CD4-positive, alpha-beta T cell (primary cell): ENCODE results near the gene CDYL. TPM values are rescaled to one million over a fixed set of nuclear protein-coding genes. Genes with fewer than 3 reads are reported as not detected.
"Not testable (repeated sequence)": the region's sequence is repeated elsewhere in the genome, so short reads cannot be mapped to it uniquely, and the experiment has no call there.

Experiments used
- ATAC-seq: fragments of 200-7000 bp; cut with Tn5 transposase; one replicate; pipeline ENCODE4 v1.10.0; 2022; ENCODE audit warnings: mild to moderate bottlenecking; ENCODE audit not compliant: poor library complexity
- CTCF ChIA-PET: fragments of 350-600 bp; sonication (Branson Sonifier 250); formaldehyde crosslinking; loops from one replicate; lab custom pipeline; 2021; ENCODE audit warnings: antibody characterized with exemption, inconsistent platforms; lab: Charles Lee
- POLR2A ChIA-PET: fragments of 350-600 bp; sonication (Branson Sonifier 250); formaldehyde crosslinking; loops from one replicate; lab custom pipeline; 2021; ENCODE audit warnings: antibody characterized with exemption, inconsistent platforms; lab: Charles Lee
- DNase-seq, 14 experiments: peaks; one replicate each; pipeline ENCODE4 v3.0.0-alpha.2; 2013 to 2020; ENCODE audit warnings: mixed read lengths in 2 of 14
- H3K27ac ChIP-seq, 2 donors: one replicate each; pipeline versions ENCODE4 v1.5.1 to v1.7.0; 2013; ENCODE audit warnings: low read length in 2 of 2, low read depth in 1 of 2, mild to moderate bottlenecking in 1 of 2
- H3K27me3 ChIP-seq, 2 experiments: 1 replicate in 1 of 2; 2 replicates in 1 of 2; pipeline versions ENCODE4 v1.6.1 to v1.7.0; 2013; ENCODE audit warnings: low read length in 2 of 2, control low read depth in 1 of 2, mild to moderate bottlenecking in 1 of 2, moderate library complexity in 1 of 2; ENCODE audit not compliant: insufficient read depth in 2 of 2, control insufficient read depth in 1 of 2
- H3K36me3 ChIP-seq: one replicate; pipeline ENCODE4 v1.6.1; 2013; ENCODE audit warnings: low read length, control low read depth; ENCODE audit not compliant: insufficient read depth
- H3K4me1 ChIP-seq: one replicate; pipeline ENCODE4 v1.6.1; 2013; ENCODE audit warnings: low read length, control low read depth; ENCODE audit not compliant: insufficient read depth
- H3K4me3 ChIP-seq: one replicate; pipeline ENCODE4 v1.5.1; 2013; ENCODE audit warnings: mild to moderate bottlenecking, low read length, moderate library complexity
- H3K9me3 ChIP-seq, 2 experiments: 1 replicate in 1 of 2; 2 replicates in 1 of 2; pipeline versions ENCODE4 v1.6.1 to v1.7.0; 2013; ENCODE audit warnings: low read length in 2 of 2, mild to moderate bottlenecking in 2 of 2, control low read depth in 1 of 2, moderate library complexity in 1 of 2; ENCODE audit not compliant: control insufficient read depth in 1 of 2, insufficient read depth in 1 of 2
- H3K27ac Mint-ChIP-seq: one replicate; pipeline ENCODE4 v1.8.0; 2020; ENCODE audit warnings: mixed read lengths
- H3K27me3 Mint-ChIP-seq: one replicate; pipeline ENCODE4 v1.8.0; 2021; ENCODE audit warnings: mixed read lengths
- H3K36me3 Mint-ChIP-seq: one replicate; pipeline ENCODE4 v1.8.0; 2021; ENCODE audit warnings: low read depth, mixed read lengths
- H3K4me1 Mint-ChIP-seq: one replicate; pipeline ENCODE4 v1.8.0; 2021; ENCODE audit warnings: low read depth, mixed read lengths
- H3K4me3 Mint-ChIP-seq: one replicate; pipeline ENCODE4 v1.8.0; 2020; ENCODE audit warnings: mild to moderate bottlenecking, mixed read lengths
- H3K9me3 Mint-ChIP-seq: one replicate; pipeline ENCODE4 v1.8.0; 2020; ENCODE audit warnings: mixed read lengths
- CTCF ChIP-seq: fragments of 200-600 bp; IDR thresholded peaks from one replicate; pipeline ENCODE4 v1.8.0; 2022; ENCODE audit warnings: antibody characterized with exemption, mild to moderate bottlenecking
- intact Hi-C, 2 experiments: fragments of 100-400 bp; cut with DNase I in 1 of 2; cut with micrococcal nuclease in 1 of 2; formaldehyde crosslinking; loops; one replicate each; pipeline versions ENCODE4 v1.15.1 to v1.9.0; 2023 to 2025; cut with DNase I, micrococcal nuclease
- total RNA-seq, 174 experiments: library from RNA in 2 of 174; stranded (reverse) in 2 of 174; gene quantifications; one replicate each; pipeline ENCODE4 v1.2.3 and lab custom pipeline; 2021 to 2026

The CDYL gene
- total RNA-seq, 2 experiments from 2014 or later, result 23.8 to 23.9 TPM

- H3K9me3 ChIP-seq, result peaks cover 21 to 48% of the 10 kb centered on the region in 2 experiments
- no peak for DNase-seq
- H3K27me3 Mint-ChIP-seq, result no peaks in the 10 kb centered on the region
- no peak for ATAC-seq
- H3K27me3 ChIP-seq, result no peaks in the 10 kb centered on the region
- no peak for TF ChIP-seq CTCF
- intact Hi-C loops, result no loop called here
- no peak overlapping the region for H3K27ac Mint-ChIP-seq
- peaks cover 12% of the 10 kb centered on the region for H3K4me1 Mint-ChIP-seq
- no peaks in the 10 kb centered on the region for H3K4me1 ChIP-seq
- H3K27ac ChIP-seq, result no peak overlapping the region
- no peak overlapping the region for H3K4me3 Mint-ChIP-seq
- H3K4me3 ChIP-seq, result no peak overlapping the region
- CTCF ChIA-PET, result no interaction called here
- POLR2A ChIA-PET, result no interaction called here
- H3K9me3 Mint-ChIP-seq, result peaks cover 16% of the 10 kb centered on the region
- H3K36me3 ChIP-seq, result no peaks in the 10 kb centered on the region
- H3K36me3 Mint-ChIP-seq, result peaks cover 53% of the 10 kb centered on the region
Observed at GRCh38 chr6:4829089-4829488, 52.9 kb downstream of the CDYL start.

GRCh38 chr6:4835540-4835939, 59.3 kb downstream of the CDYL start:
- intact Hi-C loops, H3K27me3 Mint-ChIP-seq, CTCF ChIA-PET, POLR2A ChIA-PET, H3K4me3 ChIP-seq, ATAC-seq, H3K27me3 ChIP-seq, H3K4me1 ChIP-seq, H3K27ac ChIP-seq, DNase-seq, H3K4me3 Mint-ChIP-seq, H3K27ac Mint-ChIP-seq, H3K36me3 ChIP-seq: not testable (repeated sequence)
- H3K9me3 ChIP-seq, result peaks cover 12 to 23% of the 10 kb centered on the region in 2 experiments
- Mint-ChIP-seq H3K9me3 (peaks cover 13% of the 10 kb centered on the region), H3K4me1 (peaks cover 21% of the 10 kb centered on the region), H3K36me3 (peaks cover 51% of the 10 kb centered on the region)

- no peak for TF ChIP-seq CTCF
- DNase-seq, result no peak
- Histone ChIP-seq H3K4me3 (no peak overlapping the region), H3K27ac (no peak overlapping the region), H3K9me3 (peaks cover 29 to 38% of the 10 kb centered on the region in 2 experiments), H3K36me3 (no peaks in the 10 kb centered on the region), H3K27me3 (no peaks in the 10 kb centered on the region), H3K4me1 (peaks cover 3% of the 10 kb centered on the region)
- H3K9me3 Mint-ChIP-seq, result peaks cover 29% of the 10 kb centered on the region
- CTCF ChIA-PET, result no interaction called here
- intact Hi-C loops, result no loop called here
- H3K4me1 Mint-ChIP-seq, result peaks cover 49% of the 10 kb centered on the region
- no peak for ATAC-seq
- H3K4me3 Mint-ChIP-seq, result no peak overlapping the region
- H3K36me3 Mint-ChIP-seq, result peaks cover 86% of the 10 kb centered on the region
- no peaks in the 10 kb centered on the region for H3K27me3 Mint-ChIP-seq
- H3K27ac Mint-ChIP-seq, result no peak overlapping the region
- POLR2A ChIA-PET, result no interaction called here
Observed at GRCh38 chr6:4840169-4840568, 64.0 kb downstream of the CDYL start.

- H3K4me3 Mint-ChIP-seq, result no peak overlapping the region
Observed at GRCh38 chr6:4844108-4844507, 67.9 kb downstream of the CDYL start.

More at GRCh38 chr6:4844108-4844507, 67.9 kb downstream of the CDYL start:
- H3K27me3 ChIP-seq, result no peaks in the 10 kb centered on the region
- peaks cover 20% of the 10 kb centered on the region for H3K9me3 Mint-ChIP-seq
- no peak overlapping the region for H3K27ac ChIP-seq
- H3K4me1 ChIP-seq, result peaks cover 3% of the 10 kb centered on the region
- intact Hi-C loops, result no loop called here
- no peaks in the 10 kb centered on the region for H3K36me3 ChIP-seq
- ATAC-seq, result no peak
- POLR2A ChIA-PET, result no interaction called here
- H3K4me3 ChIP-seq, result no peak overlapping the region
- H3K9me3 ChIP-seq, result peaks cover 6 to 33% of the 10 kb centered on the region in 2 experiments
- no peak for DNase-seq
- TF ChIP-seq CTCF, result peak; percentile 26
- CTCF ChIA-PET, result no interaction called here
- H3K4me1 Mint-ChIP-seq, result peaks cover 70% of the 10 kb centered on the region
- no peaks in the 10 kb centered on the region for H3K27me3 Mint-ChIP-seq
- peaks cover 55% of the 10 kb centered on the region for H3K36me3 Mint-ChIP-seq
- H3K27ac Mint-ChIP-seq, result no peak overlapping the region
